ENCODE results near the gene CHPF2.

CHPF2 gene

DNA sequence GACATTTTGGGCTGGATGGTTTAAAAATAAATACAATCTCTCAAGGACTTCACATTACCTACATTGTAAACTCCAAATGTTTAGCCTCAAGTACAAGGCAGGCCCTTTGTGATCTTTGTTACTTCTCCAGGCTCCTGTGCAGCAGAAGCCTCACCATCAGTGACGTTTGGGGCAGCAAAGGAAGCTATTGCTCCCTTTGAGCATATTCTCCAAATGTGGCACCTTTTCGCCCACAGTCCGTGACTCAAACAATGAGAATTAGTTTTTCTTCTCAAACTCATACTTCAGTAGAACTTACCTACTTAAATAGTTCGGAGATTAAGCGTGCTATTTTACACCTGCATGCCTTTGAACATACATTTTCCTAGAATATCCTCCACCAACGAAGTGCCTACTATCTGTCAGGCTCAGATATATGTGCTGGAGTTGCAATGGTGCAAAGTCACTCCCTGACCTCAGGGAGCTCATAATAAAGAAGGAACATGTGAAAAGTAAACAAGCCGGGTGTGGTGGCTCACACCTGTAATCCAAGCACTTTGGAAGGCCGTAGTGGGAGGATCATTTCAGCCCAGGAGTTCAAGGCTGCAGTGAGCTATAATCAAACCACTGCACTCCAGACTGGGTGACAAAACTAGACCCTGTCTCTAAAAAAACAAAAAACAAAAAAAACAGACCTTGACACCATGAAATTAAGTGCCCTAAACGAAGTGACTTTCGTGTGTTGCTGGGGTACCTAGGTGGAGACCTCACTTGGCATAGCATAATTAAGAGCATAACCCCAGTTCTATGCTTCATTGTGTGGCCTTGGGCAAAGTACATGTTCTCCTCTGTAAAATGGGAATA, 4.0 kb upstream of the CHPF2 start:
- H3K27me3 ChIP-seq (ENCODE audit: insufficient read depth, low read length, poor library complexity) = no peaks in the 10 kb centered on the region
- H3K36me3 ChIP-seq (ENCODE audit: insufficient read depth, low read length) = peaks cover 26% of the 10 kb centered on the region
- peaks cover 38% of the 10 kb centered on the region for H3K4me1 ChIP-seq (ENCODE audit: insufficient read depth, low read length)
- H3K27ac ChIP-seq (ENCODE audit: low read length) = peak overlapping the region; percentile 93
- DNase-seq (no peak), ATAC-seq (ENCODE audit: insufficient read depth, low read depth) (no peak)
- H2AFZ ChIP-seq (ENCODE audit: low read depth, low read length) = peak overlapping the region; percentile 90
- peak overlapping the region; percentile 63 to 93 for H3K4me3 ChIP-seq (ENCODE audit: low read depth in 1 of 2, low read length in 2 of 2)
- peaks cover 2% of the 10 kb centered on the region; the same call in 1 of the 2 replicates for H4K20me1 ChIP-seq (ENCODE audit: insufficient read depth, low read length)
- H3K9me3 ChIP-seq (ENCODE audit: insufficient read depth, low read length, severe bottlenecking) = no peaks in the 10 kb centered on the region
- H3K9ac ChIP-seq (ENCODE audit: low read depth, low read length) = peak overlapping the region; percentile 78
- TF ChIP-seq CTCF (IDR thresholded peaks at IDR 0.05; ENCODE audit: borderline replicate concordance, extremely low read depth, low read length, poor library complexity, severe bottlenecking) (no peak), EZH2 (IDR thresholded peaks at IDR 0.05; ENCODE audit: borderline replicate concordance, low read depth, low read length, severe bottlenecking) (no peak)
- peak overlapping the region; percentile 91 for H3K4me2 ChIP-seq (ENCODE audit: insufficient read depth, low read length)
- peaks cover 32% of the 10 kb centered on the region for H3K79me2 ChIP-seq (ENCODE audit: insufficient read depth, low read length)

- Histone ChIP-seq H3K27ac (ENCODE audit: low read length) (no peak overlapping the region), H3K9ac (ENCODE audit: low read depth, low read length) (no peak overlapping the region), H3K4me2 (ENCODE audit: insufficient read depth, low read length) (no peak overlapping the region), H2AFZ (ENCODE audit: low read depth, low read length) (no peak overlapping the region), H3K79me2 (ENCODE audit: insufficient read depth, low read length) (peaks cover 42% of the 10 kb centered on the region), H3K4me3 (ENCODE audit: low read depth in 1 of 2, low read length in 2 of 2) (no peak overlapping the region), H3K27me3 (ENCODE audit: insufficient read depth, low read length, poor library complexity) (no peaks in the 10 kb centered on the region), H3K36me3 (ENCODE audit: insufficient read depth, low read length) (peaks cover 23% of the 10 kb centered on the region), H3K4me1 (ENCODE audit: insufficient read depth, low read length) (peaks cover 48% of the 10 kb centered on the region), H3K9me3 (ENCODE audit: insufficient read depth, low read length, severe bottlenecking) (no peaks in the 10 kb centered on the region), H4K20me1 (ENCODE audit: insufficient read depth, low read length) (peaks cover 12% of the 10 kb centered on the region)
- TF ChIP-seq CTCF (IDR thresholded peaks at IDR 0.05; ENCODE audit: borderline replicate concordance, extremely low read depth, low read length, poor library complexity, severe bottlenecking) (no peak), EZH2 (IDR thresholded peaks at IDR 0.05; ENCODE audit: borderline replicate concordance, low read depth, low read length, severe bottlenecking) (no peak)
- DNase-seq (no peak), ATAC-seq (ENCODE audit: insufficient read depth, low read depth) (no peak)
These were observed 3.0 kb upstream of the CHPF2 start for GRCh38 chr7:151229249-151229648.

GRCh38 chr7:151231080-151231479, 1.2 kb upstream of the CHPF2 start:
- Histone ChIP-seq H3K9me3 (ENCODE audit: insufficient read depth, low read length, severe bottlenecking) (no peaks in the 10 kb centered on the region), H3K9ac (ENCODE audit: low read depth, low read length) (no peak overlapping the region), H4K20me1 (ENCODE audit: insufficient read depth, low read length) (peaks cover 25% of the 10 kb centered on the region), H2AFZ (ENCODE audit: low read depth, low read length) (no peak overlapping the region), H3K27me3 (ENCODE audit: insufficient read depth, low read length, poor library complexity) (no peaks in the 10 kb centered on the region), H3K4me2 (ENCODE audit: insufficient read depth, low read length) (peak overlapping the region; percentile 76), H3K79me2 (ENCODE audit: insufficient read depth, low read length) (peaks cover 50% of the 10 kb centered on the region), H3K36me3 (ENCODE audit: insufficient read depth, low read length) (peaks cover 25% of the 10 kb centered on the region), H3K4me1 (ENCODE audit: insufficient read depth, low read length) (peaks cover 47% of the 10 kb centered on the region), H3K4me3 (ENCODE audit: low read depth in 1 of 2, low read length in 2 of 2) (no peak overlapping the region), H3K27ac (ENCODE audit: low read length) (no peak overlapping the region)
- DNase-seq = no peak
- ATAC-seq (ENCODE audit: insufficient read depth, low read depth) = no peak
- TF ChIP-seq CTCF (IDR thresholded peaks at IDR 0.05; ENCODE audit: borderline replicate concordance, extremely low read depth, low read length, poor library complexity, severe bottlenecking) = no peak
- TF ChIP-seq EZH2 (IDR thresholded peaks at IDR 0.05; ENCODE audit: borderline replicate concordance, low read depth, low read length, severe bottlenecking) = no peak

Measured in DND-41 (cell line).